Parathyroid adenoma (tissue), 2 donors: ENCODE measurements around the gene FURIN.

Experiments used
- H2AFZ ChIP-seq: fragments of 300-600 bp; sonication (generic); one replicate; pipeline ENCODE4 v1.7.0; 2017; ENCODE audit warnings: antibody characterized with exemption, mild to moderate bottlenecking
- H3K27ac ChIP-seq: fragments of 300-600 bp; sonication (generic); one replicate; pipeline ENCODE4 v1.7.0; 2017
- H3K27me3 ChIP-seq: fragments of 300-600 bp; sonication (generic); one replicate; pipeline ENCODE4 v1.7.0; 2017; ENCODE audit warnings: low read length; ENCODE audit not compliant: control insufficient read depth, insufficient read depth
- H3K36me3 ChIP-seq: fragments of 300-600 bp; sonication (generic); one replicate; pipeline ENCODE4 v1.7.0; 2017; ENCODE audit warnings: low read length; ENCODE audit not compliant: control insufficient read depth, insufficient read depth
- H3K4me1 ChIP-seq: fragments of 300-600 bp; sonication (generic); one replicate; pipeline ENCODE4 v1.7.0; 2017; ENCODE audit warnings: control low read depth
- H3K4me2 ChIP-seq: fragments of 300-600 bp; sonication (generic); one replicate; pipeline ENCODE4 v1.7.0; 2017; ENCODE audit warnings: low read length
- H3K4me3 ChIP-seq: fragments of 300-600 bp; sonication (generic); one replicate; pipeline ENCODE4 v1.7.0; 2017; ENCODE audit warnings: low read depth, low read length
- H3K79me2 ChIP-seq: fragments of 300-600 bp; sonication (generic); one replicate; pipeline ENCODE4 v1.7.0; 2017; ENCODE audit warnings: control low read depth
- H3K9ac ChIP-seq: fragments of 300-600 bp; sonication (generic); one replicate; pipeline ENCODE4 v1.7.0; 2017; ENCODE audit warnings: mild to moderate bottlenecking
- H3K9me3 ChIP-seq: fragments of 300-600 bp; sonication (generic); one replicate; pipeline ENCODE4 v1.7.0; 2017; ENCODE audit warnings: low read length; ENCODE audit not compliant: control insufficient read depth
- CTCF ChIP-seq: fragments of 300-600 bp; sonication (generic); IDR thresholded peaks from one replicate; pipeline ENCODE4 v1.7.0; 2017; ENCODE audit warnings: antibody characterized with exemption, mild to moderate bottlenecking
- donor health status: primary hyperparathyroidism.

Gene FURIN

GRCh38 chr15:90910441-90911301 lies 42.3 kb downstream of the FURIN start:
- Histone ChIP-seq H3K4me1 (no peaks in the 10 kb centered on the region), H3K27ac (no peak overlapping the region), H3K9ac (no peak overlapping the region)

GRCh38 chr15:90911302-90911623 lies 42.9 kb downstream of the FURIN start:
- H3K4me2 ChIP-seq: no peak overlapping the region
- H3K9me3 ChIP-seq: no peaks in the 10 kb centered on the region
- no peak for TF ChIP-seq CTCF
- no peaks in the 10 kb centered on the region for H3K79me2 ChIP-seq
- H3K36me3 ChIP-seq: no peaks in the 10 kb centered on the region
- H3K4me3 ChIP-seq: no peak overlapping the region
- no peak overlapping the region for H2AFZ ChIP-seq
- no peaks in the 10 kb centered on the region for H3K27me3 ChIP-seq
- no peak overlapping the region for H3K27ac ChIP-seq
- no peak overlapping the region for H3K9ac ChIP-seq
- no peaks in the 10 kb centered on the region for H3K4me1 ChIP-seq

More at GRCh38 chr15:90910441-90911301, 42.3 kb downstream of the FURIN start:
- H3K9me3 ChIP-seq: no peaks in the 10 kb centered on the region
- no peak overlapping the region for H2AFZ ChIP-seq
- H3K36me3 ChIP-seq: no peaks in the 10 kb centered on the region
- H3K4me3 ChIP-seq: no peak overlapping the region
- H3K4me2 ChIP-seq: no peak overlapping the region
- H3K79me2 ChIP-seq: no peaks in the 10 kb centered on the region
- H3K27me3 ChIP-seq: no peaks in the 10 kb centered on the region
- TF ChIP-seq CTCF: no peak

GRCh38 chr15:90911906-90912769 lies 43.8 kb downstream of the FURIN start:
- H3K27ac ChIP-seq: no peak overlapping the region
- no peak overlapping the region for H3K4me2 ChIP-seq
- H3K9ac ChIP-seq: no peak overlapping the region
- no peak overlapping the region for H2AFZ ChIP-seq
- no peaks in the 10 kb centered on the region for H3K27me3 ChIP-seq
- no peak for TF ChIP-seq CTCF
- no peaks in the 10 kb centered on the region for H3K9me3 ChIP-seq
- H3K36me3 ChIP-seq: no peaks in the 10 kb centered on the region
- no peaks in the 10 kb centered on the region for H3K79me2 ChIP-seq
- H3K4me3 ChIP-seq: no peak overlapping the region
- no peaks in the 10 kb centered on the region for H3K4me1 ChIP-seq

GRCh38 chr15:90912770-90913075 lies 44.3 kb downstream of the FURIN start:
- Histone ChIP-seq H3K27ac (no peak overlapping the region), H3K4me1 (no peaks in the 10 kb centered on the region), H3K27me3 (no peaks in the 10 kb centered on the region), H3K36me3 (no peaks in the 10 kb centered on the region), H3K4me2 (no peak overlapping the region), H3K9ac (no peak overlapping the region), H3K4me3 (no peak overlapping the region), H3K9me3 (no peaks in the 10 kb centered on the region), H3K79me2 (no peaks in the 10 kb centered on the region), H2AFZ (no peak overlapping the region)
- TF ChIP-seq CTCF: no peak
